Measurements from ENCODE around the gene MARK3.

MARK3 gene

DNA sequence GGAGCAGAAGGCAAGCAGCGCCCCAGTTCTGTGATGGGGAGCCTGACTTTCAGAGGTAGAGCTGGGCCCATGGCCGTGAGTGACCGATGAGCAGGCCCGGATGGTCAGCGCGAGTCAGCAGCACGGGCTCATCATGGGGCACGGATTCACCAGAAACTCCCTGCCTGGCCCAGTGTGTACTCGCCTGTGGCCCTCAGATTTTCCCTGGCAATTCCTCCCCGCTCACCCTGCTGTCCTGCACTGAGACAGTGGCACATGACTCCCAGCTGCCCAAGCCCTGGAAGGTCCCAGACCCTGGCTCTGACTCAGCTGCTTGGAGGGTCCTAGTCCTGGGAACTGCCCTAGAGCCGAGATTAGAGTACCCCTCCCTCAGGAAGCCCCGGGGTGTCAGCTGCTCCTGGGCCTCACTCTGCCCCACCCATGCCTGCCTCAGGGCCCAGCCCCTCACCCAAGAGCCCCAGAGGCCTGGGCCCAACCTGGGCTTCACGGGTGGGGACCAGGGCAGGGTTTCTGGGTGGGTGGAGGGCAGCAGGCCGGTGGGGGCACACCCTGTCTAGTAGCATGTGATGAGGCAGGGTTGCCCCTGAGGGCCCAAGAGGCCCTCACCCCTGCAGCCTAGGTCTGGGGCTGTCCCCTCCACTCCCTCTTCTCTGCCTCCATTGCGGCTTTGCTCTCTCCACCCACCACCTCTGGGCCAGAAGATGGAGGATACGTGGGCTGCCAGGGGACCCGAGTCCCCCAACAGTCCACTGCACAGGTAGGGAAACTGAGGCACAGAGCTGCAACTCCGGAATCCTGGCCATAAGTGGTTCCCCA is 152.2 kb downstream of the MARK3 start:
- in situ Hi-C loops (cut with MboI; ENCODE audit: low sequenced_read_pairs, unreplicated experiment), result no loop called here
- DNase-seq (ENCODE audit: low spot score), result no peak
- TF ChIP-seq, protein P1, sequence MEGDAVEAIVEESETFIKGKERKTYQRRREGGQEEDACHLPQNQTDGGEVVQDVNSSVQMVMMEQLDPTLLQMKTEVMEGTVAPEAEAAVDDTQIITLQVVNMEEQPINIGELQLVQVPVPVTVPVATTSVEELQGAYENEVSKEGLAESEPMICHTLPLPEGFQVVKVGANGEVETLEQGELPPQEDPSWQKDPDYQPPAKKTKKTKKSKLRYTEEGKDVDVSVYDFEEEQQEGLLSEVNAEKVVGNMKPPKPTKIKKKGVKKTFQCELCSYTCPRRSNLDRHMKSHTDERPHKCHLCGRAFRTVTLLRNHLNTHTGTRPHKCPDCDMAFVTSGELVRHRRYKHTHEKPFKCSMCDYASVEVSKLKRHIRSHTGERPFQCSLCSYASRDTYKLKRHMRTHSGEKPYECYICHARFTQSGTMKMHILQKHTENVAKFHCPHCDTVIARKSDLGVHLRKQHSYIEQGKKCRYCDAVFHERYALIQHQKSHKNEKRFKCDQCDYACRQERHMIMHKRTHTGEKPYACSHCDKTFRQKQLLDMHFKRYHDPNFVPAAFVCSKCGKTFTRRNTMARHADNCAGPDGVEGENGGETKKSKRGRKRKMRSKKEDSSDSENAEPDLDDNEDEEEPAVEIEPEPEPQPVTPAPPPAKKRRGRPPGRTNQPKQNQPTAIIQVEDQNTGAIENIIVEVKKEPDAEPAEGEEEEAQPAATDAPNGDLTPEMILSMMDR (IDR thresholded peaks at IDR 0.05; ENCODE audit: borderline replicate concordance, control extremely low read depth, extremely low read depth, insufficient read depth, missing control alignments), result no peak

DNA sequence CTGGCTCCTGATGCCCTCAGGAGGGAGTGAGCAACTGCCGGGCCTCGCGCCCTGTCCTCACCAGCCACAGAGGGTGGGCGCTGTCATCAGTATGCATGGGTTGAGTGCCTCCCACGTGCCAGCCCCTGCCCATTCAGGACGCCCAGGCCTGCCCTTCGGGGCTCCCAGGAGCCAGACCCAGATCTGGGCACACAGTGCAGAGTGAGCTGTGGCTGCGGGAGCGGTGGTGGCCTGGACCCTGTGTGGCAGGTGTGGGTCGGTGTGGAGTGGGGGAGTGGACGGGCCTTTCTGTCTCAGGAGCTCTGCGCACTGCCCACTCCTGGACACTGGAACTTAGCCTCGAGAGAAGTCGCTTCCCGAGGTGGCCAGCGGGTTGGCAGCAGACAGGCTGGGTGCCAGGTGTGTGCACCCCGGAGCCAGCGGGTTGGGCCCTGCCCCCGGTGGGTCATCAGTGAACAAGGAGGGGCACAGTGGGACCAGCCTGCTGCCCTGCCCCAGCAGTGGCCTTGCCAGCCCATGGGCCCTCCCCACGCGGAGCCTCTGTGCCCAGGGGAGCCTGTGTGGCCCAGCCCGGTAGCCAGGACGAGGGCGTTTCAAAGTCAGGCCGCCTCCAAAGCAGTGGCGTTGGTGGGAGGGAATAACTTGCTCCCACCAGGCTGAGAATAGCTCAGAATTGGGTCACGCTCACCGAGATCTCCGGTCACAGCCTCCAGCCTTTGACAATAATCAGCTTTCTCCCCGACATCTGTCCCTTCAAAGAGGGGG is 153.3 kb downstream of the MARK3 start:
- TF ChIP-seq, protein P1 (IDR thresholded peaks at IDR 0.05; ENCODE audit: borderline replicate concordance, control extremely low read depth, extremely low read depth, insufficient read depth, missing control alignments), result no peak

DNA sequence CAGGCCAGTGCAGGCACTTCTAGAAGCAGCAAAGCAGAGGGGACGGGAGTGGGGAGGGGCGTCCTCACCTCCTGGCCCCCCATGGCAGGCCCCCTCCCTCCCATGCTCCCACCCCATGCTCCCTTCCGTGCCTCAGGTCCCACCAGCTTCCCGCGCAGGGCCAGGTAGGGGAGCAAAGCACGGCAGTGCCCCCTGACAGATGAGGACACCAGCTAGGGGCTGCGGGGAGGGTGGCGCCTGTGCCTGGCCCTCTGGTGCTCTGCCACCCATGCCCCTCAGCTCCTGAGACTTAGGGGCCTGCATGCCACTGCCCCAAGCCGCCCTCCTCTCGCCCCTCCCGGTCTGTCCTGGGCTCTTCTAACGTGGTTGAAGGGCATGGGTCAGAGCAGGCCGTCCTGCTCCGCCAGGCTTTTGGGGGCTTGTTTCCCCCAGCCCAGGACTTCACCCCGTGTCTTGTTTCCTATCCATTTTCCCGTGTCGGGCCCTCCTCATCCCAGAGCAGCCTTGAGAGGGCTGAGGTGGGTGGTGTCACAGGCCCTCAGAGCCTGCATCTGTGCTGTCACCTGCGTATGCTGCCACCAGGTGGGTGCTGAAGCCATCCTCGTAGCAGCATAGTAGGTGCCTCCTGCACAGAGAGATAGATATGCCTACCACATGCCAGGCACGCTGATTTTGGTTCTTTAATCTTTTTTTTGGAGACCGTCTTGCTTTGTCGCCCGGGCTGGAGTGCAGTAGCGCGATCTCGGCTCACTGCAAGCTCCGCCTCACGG is 154.0 kb downstream of the MARK3 start:
- TF ChIP-seq, protein P1 (IDR thresholded peaks at IDR 0.05; ENCODE audit: borderline replicate concordance, control extremely low read depth, extremely low read depth, insufficient read depth, missing control alignments), result no peak
- in situ Hi-C loops (cut with MboI; ENCODE audit: low sequenced_read_pairs, unreplicated experiment), result no loop called here
- DNase-seq (ENCODE audit: low spot score), result no peak

More for the DNA sequence above, 153.3 kb downstream of the MARK3 start:
- in situ Hi-C loops (cut with MboI; ENCODE audit: low sequenced_read_pairs, unreplicated experiment), result no loop called here
- no peak for DNase-seq (ENCODE audit: low spot score)

DNA sequence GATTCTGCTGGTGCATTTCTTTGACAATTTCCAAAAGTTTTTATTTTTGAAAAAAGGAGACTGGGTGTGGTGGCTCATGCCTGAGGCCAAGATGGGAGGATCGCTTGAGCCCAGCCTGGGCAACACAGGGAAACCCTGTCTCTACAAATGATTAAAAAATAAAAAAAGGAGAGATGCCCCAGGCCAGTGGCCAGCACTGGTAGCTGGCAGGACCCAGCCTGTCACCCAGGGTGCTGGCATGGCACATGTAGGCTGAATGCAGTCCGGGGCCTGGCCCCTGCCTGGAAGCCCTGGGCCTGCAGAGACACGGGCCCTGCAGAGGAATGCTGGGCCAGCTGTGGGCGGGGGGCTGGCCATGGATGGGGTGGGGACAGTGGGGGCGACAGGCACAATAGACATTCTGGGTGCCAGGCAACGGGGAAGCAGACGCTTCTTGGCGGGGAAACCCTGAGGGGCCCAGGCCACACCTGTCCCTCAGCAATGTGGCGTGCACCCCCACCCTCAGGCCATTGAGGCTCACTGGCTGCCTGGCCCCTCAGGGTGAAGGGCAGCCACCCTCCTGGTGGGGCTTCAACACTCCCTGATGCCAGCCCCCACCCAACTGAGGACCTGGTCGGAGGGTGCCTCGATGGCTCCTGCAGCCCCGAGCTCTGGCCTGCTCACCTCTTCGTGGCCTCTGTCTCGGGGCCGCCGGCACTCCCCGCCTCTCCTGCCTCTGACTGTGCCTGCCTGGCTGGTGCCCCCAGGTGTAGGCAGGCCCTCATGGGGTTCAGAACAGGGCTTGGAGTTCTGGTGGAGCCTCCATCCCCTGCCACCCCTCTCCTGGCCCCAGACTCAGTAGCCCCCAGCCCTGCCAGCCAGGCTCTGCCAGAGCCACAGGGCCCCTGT is 155.8 kb downstream of the MARK3 start:
- DNase-seq (ENCODE audit: low spot score), result no peak
- TF ChIP-seq, protein P1 (IDR thresholded peaks at IDR 0.05; ENCODE audit: borderline replicate concordance, control extremely low read depth, extremely low read depth, insufficient read depth, missing control alignments), result no peak
- in situ Hi-C loops (cut with MboI; ENCODE audit: low sequenced_read_pairs, unreplicated experiment), result no loop called here

DNA sequence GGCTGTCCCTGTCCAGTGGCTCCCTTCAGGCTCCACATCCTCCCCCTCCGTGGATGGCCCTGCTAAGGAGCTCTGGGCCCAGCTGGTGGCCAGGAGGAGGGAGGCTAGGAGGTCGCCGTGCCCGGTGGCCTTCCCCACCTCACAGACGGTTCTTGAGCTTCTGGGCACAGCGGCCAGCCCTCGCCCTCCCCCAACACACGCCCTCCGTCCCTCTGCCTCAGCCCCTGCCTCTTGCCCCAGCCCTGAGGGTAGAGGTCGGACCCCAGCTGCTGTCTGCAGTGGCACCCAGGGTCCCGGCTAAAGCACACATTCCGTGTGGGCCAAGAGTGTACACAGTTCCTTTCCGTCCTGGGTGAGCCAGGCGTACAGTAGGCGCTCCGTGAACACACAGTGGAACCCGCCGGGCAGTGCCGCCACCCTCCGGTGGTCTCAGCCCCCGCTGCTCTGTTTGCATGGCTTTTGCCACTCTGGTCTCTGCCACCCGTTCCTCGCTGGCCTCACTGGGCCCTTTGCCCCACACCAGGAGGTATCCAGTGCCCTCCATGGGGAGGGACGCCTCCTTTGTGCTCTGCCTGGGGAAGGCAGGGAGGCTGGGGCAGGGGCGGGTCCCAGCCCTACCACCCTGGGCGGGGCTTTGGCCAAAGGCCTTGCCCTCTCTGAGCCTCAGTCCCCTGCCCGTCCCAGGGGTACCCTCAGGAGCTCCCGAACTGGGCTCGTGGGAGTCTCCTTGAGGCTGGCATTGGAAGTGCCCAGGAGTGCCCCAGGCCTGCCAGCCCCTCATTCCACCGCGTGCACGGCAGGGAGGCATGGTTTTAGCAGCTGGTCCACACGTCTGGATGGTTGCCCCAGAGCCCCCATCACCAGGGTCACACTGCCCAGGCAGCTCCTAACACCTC is 156.7 kb downstream of the MARK3 start:
- in situ Hi-C loops (cut with MboI; ENCODE audit: low sequenced_read_pairs, unreplicated experiment), result no loop called here
- TF ChIP-seq, protein P1 (IDR thresholded peaks at IDR 0.05; ENCODE audit: borderline replicate concordance, control extremely low read depth, extremely low read depth, insufficient read depth, missing control alignments), result no peak
- DNase-seq (ENCODE audit: low spot score), result no peak
